Hepatocyte (in vitro differentiated cells): ENCODE measurements around the gene PTPRN2.

Source experiments
- CTCF ChIP-seq: fragments of 200-600 bp; sonication (generic); IDR thresholded peaks from 2 replicates; pipeline ENCODE4 v1.5.1; 2016; ENCODE audit warnings: antibody characterized with exemption, mild to moderate bottlenecking; ENCODE audit not compliant: poor library complexity
- EZH2 ChIP-seq: fragments of 200-600 bp; sonication (generic); IDR thresholded peaks from 2 replicates; pipeline ENCODE4 v1.6.1; 2016; ENCODE audit warnings: antibody characterized with exemption, mild to moderate bottlenecking, borderline replicate concordance

- TF ChIP-seq CTCF (no peak), EZH2 (no peak)
Observed at GRCh38 chr7:158446706-158447105, 140.9 kb downstream of the PTPRN2 start.
